H9 (cell line): Measurements from ENCODE around the gene KLF2. TPM values are rescaled to one million over a fixed set of nuclear protein-coding genes. Genes with fewer than 3 reads are reported as not detected.

Source experiments
- DNase-seq: peaks from one replicate; pipeline ENCODE4 v3.0.0-alpha.2; 2017
- H2AFZ ChIP-seq: one replicate; pipeline ENCODE4 v1.6.1; 2013; ENCODE audit warnings: mild to moderate bottlenecking, low read length, control low read depth, moderate library complexity
- H2AK5ac ChIP-seq: 2 replicates; pipeline ENCODE4 v1.6.1; 2013; ENCODE audit warnings: low read length, control low read depth, mixed read lengths; ENCODE audit not compliant: insufficient read length
- H2BK120ac ChIP-seq: one replicate; pipeline ENCODE4 v1.6.1; 2013; ENCODE audit warnings: low read depth, mild to moderate bottlenecking, low read length, control low read depth, inconsistent platforms; ENCODE audit not compliant: poor library complexity, severe bottlenecking
- H2BK12ac ChIP-seq: 2 replicates; pipeline ENCODE4 v1.6.1; 2013; ENCODE audit warnings: low read length, control low read depth, mixed read lengths, low read depth; ENCODE audit not compliant: insufficient read length
- H2BK15ac ChIP-seq: 2 replicates; pipeline ENCODE4 v1.6.1; 2013; ENCODE audit warnings: low read depth, low read length, control low read depth
- H2BK20ac ChIP-seq: one replicate; pipeline ENCODE4 v1.6.1; 2013; ENCODE audit warnings: low read depth, mild to moderate bottlenecking, low read length, control low read depth, inconsistent platforms; ENCODE audit not compliant: poor library complexity, severe bottlenecking
- H2BK5ac ChIP-seq: 2 replicates; pipeline ENCODE4 v1.6.1; 2013; ENCODE audit warnings: low read length, control low read depth, mixed read lengths; ENCODE audit not compliant: insufficient read length
- H3K14ac ChIP-seq: 2 replicates; pipeline ENCODE4 v1.6.1; 2013; ENCODE audit warnings: low read length, control low read depth; ENCODE audit not compliant: insufficient read depth
- H3K18ac ChIP-seq: 2 replicates; pipeline ENCODE4 v1.6.1; 2013; ENCODE audit warnings: low read depth, mild to moderate bottlenecking, mixed read lengths, low read length, control low read depth; ENCODE audit not compliant: insufficient read length
- H3K23ac ChIP-seq: 2 replicates; pipeline ENCODE4 v1.6.1; 2013; ENCODE audit warnings: low read length, control low read depth, mixed read lengths, low read depth; ENCODE audit not compliant: insufficient read length
- H3K23me2 ChIP-seq: 2 replicates; pipeline ENCODE4 v1.6.1; 2013; ENCODE audit warnings: low read depth, mild to moderate bottlenecking, mixed read lengths, low read length, control low read depth; ENCODE audit not compliant: insufficient read length, poor library complexity, severe bottlenecking
- H3K27ac ChIP-seq: 2 replicates; pipeline ENCODE4 v1.5.1; 2013; ENCODE audit warnings: low read length, control low read depth, mixed read lengths, low read depth; ENCODE audit not compliant: insufficient read length
- H3K27me3 ChIP-seq: 2 replicates; pipeline ENCODE4 v1.6.1; 2013; ENCODE audit warnings: low read length, control low read depth, inconsistent platforms; ENCODE audit not compliant: insufficient read depth
- H3K4ac ChIP-seq: 2 replicates; pipeline ENCODE4 v1.6.1; 2013; ENCODE audit warnings: low read depth, mild to moderate bottlenecking, control low read depth, inconsistent platforms, low read length, moderate library complexity
- H3K4me1 ChIP-seq: 2 replicates; pipeline ENCODE4 v1.6.1; 2013; ENCODE audit warnings: low read length, control low read depth, inconsistent platforms; ENCODE audit not compliant: insufficient read depth
- H3K4me2 ChIP-seq: 2 replicates; pipeline ENCODE4 v1.6.1; 2013; ENCODE audit warnings: low read length, control low read depth, mixed read lengths; ENCODE audit not compliant: insufficient read length, insufficient read depth
- H3K56ac ChIP-seq: 2 replicates; pipeline ENCODE4 v1.6.1; 2013; ENCODE audit warnings: low read depth, mild to moderate bottlenecking, mixed read lengths, low read length, control low read depth; ENCODE audit not compliant: insufficient read length
- H3K79me1 ChIP-seq: 2 replicates; pipeline ENCODE4 v1.6.1; 2013; ENCODE audit warnings: low read depth, mild to moderate bottlenecking, moderate library complexity, low read length, control low read depth, inconsistent platforms; ENCODE audit not compliant: insufficient read depth, poor library complexity, severe bottlenecking
- H3K79me2 ChIP-seq: 2 replicates; pipeline ENCODE4 v1.6.1; 2013; ENCODE audit warnings: low read length, control low read depth, inconsistent platforms; ENCODE audit not compliant: insufficient read depth
- H3K9ac ChIP-seq: 2 replicates; pipeline ENCODE4 v1.6.1; 2013; ENCODE audit warnings: low read length, control low read depth, mixed read lengths; ENCODE audit not compliant: insufficient read length; ENCODE audit errors: extremely low read depth
- H3K9me3 ChIP-seq: one replicate; pipeline ENCODE4 v1.6.1; 2013; ENCODE audit warnings: low read depth, low read length, inconsistent platforms; ENCODE audit not compliant: control insufficient read depth
- H3T11ph ChIP-seq: one replicate; pipeline ENCODE4 v1.6.1; 2013; ENCODE audit warnings: mild to moderate bottlenecking, low read length, control low read depth, inconsistent platforms
- H4K20me1 ChIP-seq: one replicate; pipeline ENCODE4 v1.6.1; 2013; ENCODE audit not compliant: control insufficient read depth, insufficient read length, insufficient read depth
- H4K5ac ChIP-seq: 2 replicates; pipeline ENCODE4 v1.6.1; 2013; ENCODE audit warnings: low read depth, mild to moderate bottlenecking, mixed read lengths, low read length, control low read depth; ENCODE audit not compliant: insufficient read length
- H4K8ac ChIP-seq: replicated peaks from 2 replicates; pipeline ENCODE4 v1.6.1; 2013; ENCODE audit warnings: low read length, control low read depth, mixed read lengths, low read depth; ENCODE audit not compliant: insufficient read length
- H4K91ac ChIP-seq: 2 replicates; pipeline ENCODE4 v1.6.1; 2013; ENCODE audit warnings: low read depth, mild to moderate bottlenecking, moderate library complexity, mixed read lengths, low read length, control low read depth; ENCODE audit not compliant: insufficient read length
- H3K27ac Mint-ChIP-seq, 3 experiments: 2 replicates in 2 of 3; 3 replicates in 1 of 3; pipeline ENCODE4 v1.8.0; 2020 to 2021; ENCODE audit warnings: mixed read lengths in 3 of 3, mild to moderate bottlenecking in 1 of 3, moderate library complexity in 1 of 3
- H3K27me3 Mint-ChIP-seq: 2 replicates; pipeline ENCODE4 v1.8.0; 2021; ENCODE audit warnings: low read depth, mild to moderate bottlenecking, moderate library complexity, mixed read lengths
- H3K36me3 Mint-ChIP-seq, 3 experiments: 2 replicates in 2 of 3; 3 replicates in 1 of 3; pipeline ENCODE4 v1.8.0; 2020 to 2021; ENCODE audit warnings: low read depth in 3 of 3, mixed read lengths in 3 of 3; ENCODE audit not compliant: insufficient read depth in 1 of 3
- H3K4me1 Mint-ChIP-seq, 2 experiments: 2 replicates each; pipeline ENCODE4 v1.8.0; 2020; ENCODE audit warnings: mixed read lengths in 2 of 2
- H3K4me3 Mint-ChIP-seq, 2 experiments: 2 replicates in 1 of 2; 3 replicates in 1 of 2; pipeline ENCODE4 v1.8.0; 2020 to 2021; ENCODE audit warnings: mild to moderate bottlenecking in 2 of 2, mixed read lengths in 2 of 2, moderate library complexity in 1 of 2
- H3K9me3 Mint-ChIP-seq, 2 experiments: 2 replicates in 1 of 2; 3 replicates in 1 of 2; pipeline ENCODE4 v1.8.0; 2020; ENCODE audit warnings: mild to moderate bottlenecking in 2 of 2, mixed read lengths in 2 of 2, moderate library complexity in 1 of 2
- WGBS: extraction: QIAGEN DNeasy Blood & Tissue Kit; methylation state at CpG from one replicate; pipeline ENCODE4 v1.1.7; 2013; ENCODE audit warnings: missing lambda C conversion rate, low lambda C conversion rate, mixed read lengths; ENCODE audit not compliant: insufficient read length; ENCODE audit errors: extremely low coverage; 5-methylcytosine and 5-hydroxymethylcytosine counted together
- total RNA-seq: library from RNA; stranded (reverse); gene quantifications from 2 replicates; pipeline ENCODE4 v1.2.1, GENCODE V29; 2021
- TF ChIP-seq, protein P1 (sequence below): fragments of 200-600 bp; sonication (generic); conservative IDR thresholded peaks from 3 replicates; pipeline ENCODE4 v1.8.0; 2021; ENCODE audit warnings: antibody characterized with exemption, mild to moderate bottlenecking

Gene KLF2
- total RNA-seq, 1 experiment from 2014 or later = 0.33 TPM

DNA sequence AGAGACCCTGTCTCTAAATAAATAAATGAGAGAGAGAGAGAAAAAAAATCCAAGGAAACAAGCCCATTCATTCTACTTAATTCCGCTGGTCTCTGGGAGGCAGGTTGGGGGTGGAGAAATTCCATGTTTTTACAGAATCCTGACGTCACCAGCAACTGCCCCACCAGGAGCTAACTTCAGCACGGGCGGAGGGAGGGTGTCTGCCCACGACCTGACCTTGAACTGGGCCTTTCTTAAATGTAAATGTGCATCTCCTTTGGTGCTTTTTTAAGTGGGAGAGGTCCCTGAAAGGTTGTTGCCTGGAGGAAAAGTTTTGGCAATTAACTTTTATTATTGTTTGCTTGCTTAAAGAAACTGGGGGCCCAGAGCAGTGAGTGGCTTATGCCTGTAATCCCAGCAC lies 15.5 kb downstream of the KLF2 start:
- Mint-ChIP-seq H3K27ac (no peak overlapping the region), H3K36me3 (no peaks in the 10 kb centered on the region; a peak in 1 of 7 replicates), H3K4me1 (peaks cover 9 to 10% of the 10 kb centered on the region in 2 experiments), H3K9me3 (no peaks in the 10 kb centered on the region), H3K4me3 (no peak overlapping the region), H3K27me3 (peaks cover 10% of the 10 kb centered on the region)
- Histone ChIP-seq H3K79me2 (no peaks in the 10 kb centered on the region), H2BK5ac (no peak overlapping the region), H3K27ac (no peak overlapping the region), H3K23ac (no peak overlapping the region), H3K9me3 (no peaks in the 10 kb centered on the region), H3K4me2 (no peak overlapping the region), H2BK120ac (no peak overlapping the region), H3K18ac (no peak overlapping the region), H3K79me1 (no peaks in the 10 kb centered on the region), H3K23me2 (no peaks in the 10 kb centered on the region), H4K5ac (no peak overlapping the region), H3K9ac (no peak overlapping the region), H2AK5ac (no peak overlapping the region), H3K27me3 (no peaks in the 10 kb centered on the region), H3K4ac (no peak overlapping the region), H2AFZ (no peak overlapping the region), H3K14ac (peak overlapping the region; percentile 71; the same call in 1 of the 2 replicates), H3T11ph (no peak overlapping the region), H2BK20ac (no peak overlapping the region), H2BK12ac (no peak overlapping the region), H2BK15ac (no peak overlapping the region), H4K91ac (no peak overlapping the region), H3K4me1 (peaks cover 2% of the 10 kb centered on the region; the same call in 1 of the 2 replicates), H4K20me1 (no peaks in the 10 kb centered on the region), H4K8ac (no peak overlapping the region), H3K56ac (no peak overlapping the region)
- no peak for DNase-seq
- WGBS = no CpG with 5 or more reads among the region's 5 CpGs
- TF ChIP-seq, protein P1, sequence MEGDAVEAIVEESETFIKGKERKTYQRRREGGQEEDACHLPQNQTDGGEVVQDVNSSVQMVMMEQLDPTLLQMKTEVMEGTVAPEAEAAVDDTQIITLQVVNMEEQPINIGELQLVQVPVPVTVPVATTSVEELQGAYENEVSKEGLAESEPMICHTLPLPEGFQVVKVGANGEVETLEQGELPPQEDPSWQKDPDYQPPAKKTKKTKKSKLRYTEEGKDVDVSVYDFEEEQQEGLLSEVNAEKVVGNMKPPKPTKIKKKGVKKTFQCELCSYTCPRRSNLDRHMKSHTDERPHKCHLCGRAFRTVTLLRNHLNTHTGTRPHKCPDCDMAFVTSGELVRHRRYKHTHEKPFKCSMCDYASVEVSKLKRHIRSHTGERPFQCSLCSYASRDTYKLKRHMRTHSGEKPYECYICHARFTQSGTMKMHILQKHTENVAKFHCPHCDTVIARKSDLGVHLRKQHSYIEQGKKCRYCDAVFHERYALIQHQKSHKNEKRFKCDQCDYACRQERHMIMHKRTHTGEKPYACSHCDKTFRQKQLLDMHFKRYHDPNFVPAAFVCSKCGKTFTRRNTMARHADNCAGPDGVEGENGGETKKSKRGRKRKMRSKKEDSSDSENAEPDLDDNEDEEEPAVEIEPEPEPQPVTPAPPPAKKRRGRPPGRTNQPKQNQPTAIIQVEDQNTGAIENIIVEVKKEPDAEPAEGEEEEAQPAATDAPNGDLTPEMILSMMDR = no peak
